ENCODE results near the gene MRPL46. TPM values are rescaled to one million over a fixed set of nuclear protein-coding genes. Genes with fewer than 3 reads are reported as not detected.

Gene MRPL46
- total and polyA plus RNA-seq, 2 of the 8 experiments (the other 6 are each of a cell fraction or from before 2014, with no cell fraction given): 17.2 to 24.5 TPM

GRCh38 chr15:88453651-88454050 lies 13.5 kb downstream of the MRPL46 start (continued):
- TF ChIP-seq HDAC2 (IDR thresholded peaks at IDR 0.05; ENCODE audit: borderline replicate concordance in 1 of 2, low read depth in 2 of 2, low read length in 2 of 2) (no peak), NANOG (IDR thresholded peaks at IDR 0.05; ENCODE audit: insufficient read depth, low read depth, low read length, poor library complexity, severe bottlenecking) (no peak), JUND (IDR thresholded peaks at IDR 0.05; ENCODE audit: low read length) (no peak), SRF (IDR thresholded peaks at IDR 0.05; ENCODE audit: low read depth, low read length) (no peak), RAD21 (IDR thresholded peaks at IDR 0.05 in 1 of 2, conservative IDR thresholded peaks at IDR 0.05 in 1 of 2; ENCODE audit: low read depth in 2 of 2, low read length in 2 of 2) (no peak), BCL11A (IDR thresholded peaks at IDR 0.05; ENCODE audit: low read depth in 2 of 2, low read length in 2 of 2) (no peak), TEAD4 (IDR thresholded peaks at IDR 0.05; ENCODE audit: low read depth, low read length) (no peak), KDM1A (IDR thresholded peaks at IDR 0.05; ENCODE audit: borderline replicate concordance, low read length) (no peak), SP4 (IDR thresholded peaks at IDR 0.05; ENCODE audit: low read length) (no peak)

All from H1 (cell line).